Keratinocyte (primary cell): ENCODE data around the gene C5AR1. TPM values are rescaled to one million over a fixed set of nuclear protein-coding genes. Genes with fewer than 3 reads are reported as not detected.
A peak's percentile ranks its signal among the peaks of the same experiment; 100 is the strongest.

Experiments used
- DNase-seq: peaks from one replicate; pipeline ENCODE4 v3.0.0-alpha.2; 2011; ENCODE audit warnings: low read depth, missing footprints, low spot score
- FAIRE-seq: peaks from 2 replicates; lab custom pipeline; 2011; peaks lifted over from hg19 to GRCh38; lab: Jason Lieb, UNC
- H2AFZ ChIP-seq: 2 replicates; pipeline ENCODE4 v1.6.0; 2012; ENCODE audit warnings: low read length, control low read depth, inconsistent platforms; ENCODE audit not compliant: control insufficient read depth
- H3K27ac ChIP-seq: 2 replicates; pipeline ENCODE4 v1.5.1; 2011; ENCODE audit warnings: low read length; ENCODE audit not compliant: control insufficient read depth, insufficient read depth
- H3K27me3 ChIP-seq: 3 replicates; pipeline ENCODE4 v1.6.0; 2011; ENCODE audit warnings: low read length; ENCODE audit not compliant: control insufficient read depth, insufficient read depth; ENCODE audit errors: extremely low read depth
- H3K36me3 ChIP-seq, 2 experiments: 2 replicates in 1 of 2; 3 replicates in 1 of 2; pipeline ENCODE4 v1.5.1; 2011; ENCODE audit warnings: low read length in 2 of 2, mild to moderate bottlenecking in 1 of 2; ENCODE audit not compliant: control insufficient read depth in 2 of 2, insufficient read depth in 2 of 2; ENCODE audit errors: extremely low read depth in 1 of 2
- H3K4me1 ChIP-seq: 3 replicates; pipeline ENCODE4 v1.5.1; 2011; ENCODE audit warnings: low read length; ENCODE audit not compliant: control insufficient read depth, insufficient read depth; ENCODE audit errors: extremely low read depth
- H3K4me2 ChIP-seq: 3 replicates; pipeline ENCODE4 v1.6.0; 2011; ENCODE audit warnings: low read depth, low read length; ENCODE audit not compliant: control insufficient read depth, insufficient read depth; ENCODE audit errors: extremely low read depth
- H3K4me3 ChIP-seq, 3 experiments: fragments of 200-600 bp in 1 of 3; sonication (generic) in 1 of 3; 2 replicates in 2 of 3; 3 replicates in 1 of 3; pipeline ENCODE4 v1.5.1; 2011 to 2016; ENCODE audit warnings: low read length in 3 of 3, mild to moderate bottlenecking in 3 of 3, control low read depth in 2 of 3, inconsistent platforms in 1 of 3, low read depth in 1 of 3, mixed read lengths in 1 of 3, mixed run types in 1 of 3, moderate library complexity in 1 of 3; ENCODE audit not compliant: control insufficient read depth in 2 of 3, insufficient read depth in 2 of 3; ENCODE audit errors: extremely low read depth in 1 of 3
- H3K79me2 ChIP-seq: 2 replicates; pipeline ENCODE4 v1.6.0; 2012; ENCODE audit warnings: low read length; ENCODE audit not compliant: control insufficient read depth, insufficient read depth
- H3K9ac ChIP-seq: 3 replicates; pipeline ENCODE4 v1.6.0; 2011; ENCODE audit warnings: low read length; ENCODE audit not compliant: control insufficient read depth, insufficient read depth; ENCODE audit errors: extremely low read depth
- H3K9me1 ChIP-seq: 3 replicates; pipeline ENCODE4 v1.6.0; 2011; ENCODE audit warnings: low read length; ENCODE audit not compliant: control insufficient read depth, insufficient read depth; ENCODE audit errors: extremely low read depth
- H3K9me3 ChIP-seq: 2 replicates; pipeline ENCODE4 v1.5.1; 2012; ENCODE audit warnings: low read depth, low read length; ENCODE audit not compliant: control insufficient read depth
- H4K20me1 ChIP-seq: 3 replicates; pipeline ENCODE4 v1.6.0; 2011; ENCODE audit warnings: low read length; ENCODE audit not compliant: control insufficient read depth, insufficient read depth; ENCODE audit errors: extremely low read depth
- EZH2 ChIP-seq: IDR thresholded peaks from one replicate; pipeline ENCODE4 v1.6.1; 2012; ENCODE audit warnings: inconsistent platforms, mild to moderate bottlenecking, low read length, moderate library complexity
- dilution Hi-C: fragments of 300-500 bp; cut with MboI; formaldehyde crosslinking; loops from one replicate; pipeline ENCODE4 v1.7.0; 2020; ENCODE audit warnings: low sequenced_read_pairs; ENCODE audit not compliant: extremely low pct_ligation_motif_present
- polyA plus RNA-seq, 5 experiments: library from polyadenylated mRNA; depleted of rRNA in 3 of 5; stranded (reverse) in 3 of 5; stranded (forward) in 1 of 5; unstranded in 1 of 5; fragments of >200 nt; gene quantifications; 1 replicate in 1 of 5; 2 replicates in 3 of 5; 3 replicates in 1 of 5; pipeline versions ENCODE4 v1.2.1 to v1.2.3, GENCODE V29; 2011 to 2012; ENCODE audit warnings: missing spikeins in 2 of 5, low read depth in 1 of 5, low replicate concordance in 1 of 5
- TF ChIP-seq, protein P1 (sequence below), 3 experiments: IDR thresholded peaks in 1 of 3; conservative IDR thresholded peaks in 1 of 3; optimal IDR thresholded peaks in 1 of 3; 2 replicates in 2 of 3; 3 replicates in 1 of 3; pipeline versions ENCODE3 to v1.5.1; 2011; ENCODE audit warnings: low read length in 3 of 3, mild to moderate bottlenecking in 3 of 3, moderate library complexity in 2 of 3, control low read depth in 1 of 3, inconsistent platforms in 1 of 3; ENCODE audit not compliant: insufficient read depth in 2 of 3; ENCODE audit errors: extremely low read depth in 1 of 3

Gene C5AR1
- polyA plus RNA-seq, 1 donor (not counting 4 experiments of a cell fraction or from before 2014, with no cell fraction given), result 0.42 TPM

- Histone ChIP-seq H3K9ac (no peak overlapping the region), H3K4me1 (no peaks in the 10 kb centered on the region), H3K27ac (no peak overlapping the region), H3K36me3 (peaks cover 0 to 3% of the 10 kb centered on the region in 2 experiments), H3K9me3 (no peaks in the 10 kb centered on the region), H4K20me1 (no peaks in the 10 kb centered on the region), H2AFZ (no peak overlapping the region), H3K9me1 (no peaks in the 10 kb centered on the region), H3K4me3 (no peak overlapping the region), H3K79me2 (no peaks in the 10 kb centered on the region), H3K27me3 (no peaks in the 10 kb centered on the region), H3K4me2 (no peak overlapping the region)
- dilution Hi-C loops, result no loop called here
- DNase-seq (no peak), FAIRE-seq (no peak)
- TF ChIP-seq, protein P1, sequence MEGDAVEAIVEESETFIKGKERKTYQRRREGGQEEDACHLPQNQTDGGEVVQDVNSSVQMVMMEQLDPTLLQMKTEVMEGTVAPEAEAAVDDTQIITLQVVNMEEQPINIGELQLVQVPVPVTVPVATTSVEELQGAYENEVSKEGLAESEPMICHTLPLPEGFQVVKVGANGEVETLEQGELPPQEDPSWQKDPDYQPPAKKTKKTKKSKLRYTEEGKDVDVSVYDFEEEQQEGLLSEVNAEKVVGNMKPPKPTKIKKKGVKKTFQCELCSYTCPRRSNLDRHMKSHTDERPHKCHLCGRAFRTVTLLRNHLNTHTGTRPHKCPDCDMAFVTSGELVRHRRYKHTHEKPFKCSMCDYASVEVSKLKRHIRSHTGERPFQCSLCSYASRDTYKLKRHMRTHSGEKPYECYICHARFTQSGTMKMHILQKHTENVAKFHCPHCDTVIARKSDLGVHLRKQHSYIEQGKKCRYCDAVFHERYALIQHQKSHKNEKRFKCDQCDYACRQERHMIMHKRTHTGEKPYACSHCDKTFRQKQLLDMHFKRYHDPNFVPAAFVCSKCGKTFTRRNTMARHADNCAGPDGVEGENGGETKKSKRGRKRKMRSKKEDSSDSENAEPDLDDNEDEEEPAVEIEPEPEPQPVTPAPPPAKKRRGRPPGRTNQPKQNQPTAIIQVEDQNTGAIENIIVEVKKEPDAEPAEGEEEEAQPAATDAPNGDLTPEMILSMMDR (optimal IDR thresholded peaks at IDR 0.05 in 1 of 3, IDR thresholded peaks at IDR 0.05 in 1 of 3, conservative IDR thresholded peaks at IDR 0.05 in 1 of 3; ENCODE audit: extremely low read depth in 1 of 3, insufficient read depth in 2 of 3, low read length in 3 of 3), result peak; percentile 48 to 62 (median 57)
- TF ChIP-seq EZH2, result no peak
Observed at GRCh38 chr19:47280183-47280797, 29.4 kb upstream of the C5AR1 start.

- FAIRE-seq (no peak), DNase-seq (no peak)
- no peak overlapping the region for H3K27ac ChIP-seq
- no peaks in the 10 kb centered on the region for H3K9me1 ChIP-seq
- H3K4me1 ChIP-seq, result no peaks in the 10 kb centered on the region
- H3K27me3 ChIP-seq, result no peaks in the 10 kb centered on the region
- H3K4me3 ChIP-seq, result no peak overlapping the region
- H3K9ac ChIP-seq, result no peak overlapping the region
- no peaks in the 10 kb centered on the region for H3K79me2 ChIP-seq
- H3K36me3 ChIP-seq, result no peaks in the 10 kb centered on the region
- no peak overlapping the region for H2AFZ ChIP-seq
- H3K4me2 ChIP-seq, result no peak overlapping the region
- no peaks in the 10 kb centered on the region for H3K9me3 ChIP-seq
- H4K20me1 ChIP-seq, result no peaks in the 10 kb centered on the region
- TF ChIP-seq, protein P1 (optimal IDR thresholded peaks at IDR 0.05 in 1 of 3, IDR thresholded peaks at IDR 0.05 in 1 of 3, conservative IDR thresholded peaks at IDR 0.05 in 1 of 3; ENCODE audit: extremely low read depth in 1 of 3, insufficient read depth in 2 of 3, low read length in 3 of 3), result no peak
- no peak for TF ChIP-seq EZH2
- dilution Hi-C loops, result no loop called here
Observed at GRCh38 chr19:47283405-47284059, 26.1 kb upstream of the C5AR1 start.
